Activated T-helper 17 cell treated with anti-CD3 and anti-CD28 coated beads, Interleukin-2, amount 50 U/mL, for 72 hours (primary cell): ENCODE data around the gene TSHZ2. TPM values are rescaled to one million over a fixed set of nuclear protein-coding genes. Genes with fewer than 3 reads are reported as not detected.
"Not testable (repeated sequence)": the region's sequence is repeated elsewhere in the genome, so short reads cannot be mapped to it uniquely, and the experiment has no call there.

Experiments
- ATAC-seq: fragments of 150-1000 bp; cut with Tn5 transposase; replicated peaks from 2 replicates; pipeline ENCODE4 v1.10.0; 2021; ENCODE audit warnings: mild to moderate bottlenecking, moderate library complexity
- H3K27ac Mint-ChIP-seq: one replicate; pipeline ENCODE4 v1.8.0; 2022; ENCODE audit warnings: mixed read lengths
- H3K27me3 Mint-ChIP-seq: one replicate; pipeline ENCODE4 v1.8.0; 2022; ENCODE audit warnings: mixed read lengths
- H3K36me3 Mint-ChIP-seq: one replicate; pipeline ENCODE4 v1.8.0; 2022; ENCODE audit warnings: low read depth, mild to moderate bottlenecking, mixed read lengths
- H3K4me1 Mint-ChIP-seq: one replicate; pipeline ENCODE4 v1.8.0; 2022; ENCODE audit warnings: mixed read lengths
- H3K4me3 Mint-ChIP-seq: one replicate; pipeline ENCODE4 v1.8.0; 2022; ENCODE audit warnings: mild to moderate bottlenecking, mixed read lengths
- H3K9me3 Mint-ChIP-seq: one replicate; pipeline ENCODE4 v1.8.0; 2022; ENCODE audit warnings: mixed read lengths
- total RNA-seq, 2 donors: library from RNA; stranded (reverse); gene quantifications; one replicate each; pipeline ENCODE4 v1.2.3, GENCODE V29; 2022

The TSHZ2 gene
- total RNA-seq, 2 donors from 2014 or later, result 29.8 to 58.2 TPM

- H3K36me3 Mint-ChIP-seq, H3K4me3 Mint-ChIP-seq, ATAC-seq, H3K27me3 Mint-ChIP-seq, H3K9me3 Mint-ChIP-seq: not testable (repeated sequence)
- Mint-ChIP-seq H3K27ac (peak overlapping the region; percentile 70), H3K4me1 (peaks cover 17% of the 10 kb centered on the region)
These were observed 351.3 kb downstream of the TSHZ2 start for GRCh38 chr20:53323460-53323859.

DNA sequence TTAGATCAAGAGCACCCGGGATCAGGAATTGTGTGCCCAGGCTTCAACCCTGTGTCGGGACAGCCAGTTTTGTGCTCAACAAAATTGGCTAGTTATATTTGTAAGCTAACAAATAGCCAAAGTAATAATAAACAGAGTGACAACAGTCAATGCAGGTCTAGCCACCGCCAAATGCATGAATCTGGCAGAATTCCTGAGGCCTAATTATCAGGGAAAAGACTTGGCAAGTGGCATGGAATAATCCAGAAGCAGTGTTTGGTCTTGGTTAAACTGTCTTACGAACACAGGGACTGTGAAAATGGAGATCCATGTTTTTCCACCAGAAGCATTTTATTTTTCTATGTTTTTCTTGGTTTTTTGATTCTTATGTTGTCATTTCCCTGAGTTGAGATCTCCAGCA, 352.7 kb downstream of the TSHZ2 start:
- Mint-ChIP-seq H3K36me3 (no peaks in the 10 kb centered on the region), H3K27ac (no peak overlapping the region), H3K4me1 (peaks cover 17% of the 10 kb centered on the region), H3K27me3 (no peaks in the 10 kb centered on the region), H3K9me3 (no peaks in the 10 kb centered on the region), H3K4me3 (no peak overlapping the region)
- ATAC-seq, result no peak

DNA sequence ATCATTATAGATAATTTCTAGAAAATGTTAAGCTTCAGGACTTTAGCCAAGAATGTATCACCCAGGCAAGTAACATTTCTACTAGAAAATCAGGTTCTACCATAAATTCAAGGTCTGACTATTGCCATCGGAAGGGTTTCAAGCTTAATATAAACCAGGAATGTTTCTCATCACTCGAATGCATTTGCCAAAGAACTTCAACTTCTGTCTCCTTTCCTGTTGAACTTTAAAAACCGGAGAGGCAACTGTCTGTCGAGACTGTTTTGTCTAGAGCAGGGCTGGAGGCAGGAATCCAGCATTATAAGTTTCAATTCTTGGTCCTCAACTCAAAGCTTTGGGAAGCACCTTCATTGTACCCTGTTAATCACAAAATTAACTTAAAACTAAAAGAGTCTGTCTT, 356.8 kb downstream of the TSHZ2 start:
- Mint-ChIP-seq H3K36me3 (peaks cover 6% of the 10 kb centered on the region), H3K4me1 (peaks cover 8% of the 10 kb centered on the region), H3K9me3 (no peaks in the 10 kb centered on the region), H3K4me3 (no peak overlapping the region), H3K27me3 (no peaks in the 10 kb centered on the region), H3K27ac (no peak overlapping the region)
- ATAC-seq, result no peak

DNA sequence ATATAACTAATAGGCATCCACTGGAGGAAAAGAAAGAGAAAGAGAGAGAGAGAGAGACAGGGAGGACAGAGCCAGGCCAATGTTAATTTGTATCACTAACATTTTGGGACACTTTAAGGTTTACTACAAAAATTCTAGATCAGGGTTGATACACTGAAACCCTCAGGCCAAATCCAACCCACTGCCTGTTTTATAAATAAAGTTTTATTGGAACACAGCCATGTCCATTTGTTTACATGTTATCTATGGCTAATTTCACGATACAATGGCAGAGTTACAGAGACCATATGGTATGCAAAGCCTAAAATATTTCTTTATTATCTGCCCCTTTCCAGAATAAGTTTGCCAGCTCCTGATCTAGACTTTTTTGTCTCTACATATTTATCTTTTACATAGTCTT, 357.6 kb downstream of the TSHZ2 start:
- Mint-ChIP-seq H3K27me3 (no peaks in the 10 kb centered on the region), H3K9me3 (no peaks in the 10 kb centered on the region), H3K4me1 (peaks cover 8% of the 10 kb centered on the region), H3K27ac (no peak overlapping the region), H3K4me3 (no peak overlapping the region), H3K36me3 (peaks cover 6% of the 10 kb centered on the region)
- ATAC-seq, result no peak

GRCh38 chr20:53330601-53331140, 358.5 kb downstream of the TSHZ2 start:
- no peak overlapping the region for H3K27ac Mint-ChIP-seq
- H3K27me3 Mint-ChIP-seq, result no peaks in the 10 kb centered on the region
- peaks cover 5% of the 10 kb centered on the region for H3K4me1 Mint-ChIP-seq
- peaks cover 6% of the 10 kb centered on the region for H3K36me3 Mint-ChIP-seq
- ATAC-seq, result no peak
- H3K9me3 Mint-ChIP-seq, result no peaks in the 10 kb centered on the region
- H3K4me3 Mint-ChIP-seq, result no peak overlapping the region

GRCh38 chr20:53331151-53331973, 359.2 kb downstream of the TSHZ2 start:
- H3K27ac Mint-ChIP-seq, result no peak overlapping the region
- no peaks in the 10 kb centered on the region for H3K9me3 Mint-ChIP-seq
- peaks cover 5% of the 10 kb centered on the region for H3K4me1 Mint-ChIP-seq
- no peaks in the 10 kb centered on the region for H3K27me3 Mint-ChIP-seq
- no peak overlapping the region for H3K4me3 Mint-ChIP-seq
- H3K36me3 Mint-ChIP-seq, result peaks cover 6% of the 10 kb centered on the region
- ATAC-seq, result no peak

DNA sequence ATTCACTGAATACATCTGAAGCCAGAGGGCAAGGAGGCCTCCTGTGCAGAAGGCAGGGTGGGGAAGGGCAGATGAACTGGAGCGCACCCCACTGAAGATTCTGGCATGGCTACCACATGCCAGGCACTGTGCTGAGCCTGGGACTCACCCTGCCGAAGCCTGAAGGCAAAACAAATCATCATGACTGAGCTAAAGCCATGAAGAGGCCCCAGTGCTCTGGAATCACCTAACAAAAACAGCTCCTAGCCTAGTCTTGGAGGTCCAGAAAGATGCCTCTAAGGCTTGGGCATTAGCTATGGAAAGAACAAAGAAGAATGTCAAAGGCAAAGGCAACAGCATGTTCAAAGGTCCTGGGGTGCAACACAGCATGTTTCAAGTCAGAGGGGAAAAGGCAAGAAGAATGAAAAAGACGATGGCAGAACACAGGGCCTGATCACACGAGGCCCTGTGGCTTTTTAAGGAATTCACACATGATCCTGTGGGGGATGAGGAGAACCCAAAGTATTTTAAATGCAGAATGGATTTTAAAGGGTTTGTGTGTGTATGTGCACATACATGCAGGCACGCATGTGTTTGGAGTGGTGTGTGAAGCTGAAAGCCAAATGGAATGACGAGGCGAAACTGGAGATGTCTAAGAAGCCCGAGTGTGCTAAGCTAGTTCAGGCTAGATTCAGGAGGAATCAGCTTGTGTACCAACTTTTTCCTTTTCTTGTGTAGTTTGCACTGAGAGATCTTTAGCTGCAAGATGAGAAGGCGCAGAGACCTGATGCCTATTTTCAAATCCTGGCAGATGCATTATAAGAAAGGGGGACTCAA, 360.1 kb downstream of the TSHZ2 start:
- ATAC-seq, result no peak
- Mint-ChIP-seq H3K36me3 (peaks cover 6% of the 10 kb centered on the region), H3K4me3 (no peak overlapping the region), H3K27ac (no peak overlapping the region), H3K9me3 (no peaks in the 10 kb centered on the region), H3K4me1 (peaks cover 5% of the 10 kb centered on the region), H3K27me3 (no peaks in the 10 kb centered on the region)

GRCh38 chr20:53334861-53335260, 362.7 kb downstream of the TSHZ2 start:
- Mint-ChIP-seq H3K9me3 (no peaks in the 10 kb centered on the region), H3K36me3 (peaks cover 6% of the 10 kb centered on the region), H3K27ac (no peak overlapping the region), H3K27me3 (no peaks in the 10 kb centered on the region), H3K4me1 (no peaks in the 10 kb centered on the region), H3K4me3 (no peak overlapping the region)
- ATAC-seq, result no peak

DNA sequence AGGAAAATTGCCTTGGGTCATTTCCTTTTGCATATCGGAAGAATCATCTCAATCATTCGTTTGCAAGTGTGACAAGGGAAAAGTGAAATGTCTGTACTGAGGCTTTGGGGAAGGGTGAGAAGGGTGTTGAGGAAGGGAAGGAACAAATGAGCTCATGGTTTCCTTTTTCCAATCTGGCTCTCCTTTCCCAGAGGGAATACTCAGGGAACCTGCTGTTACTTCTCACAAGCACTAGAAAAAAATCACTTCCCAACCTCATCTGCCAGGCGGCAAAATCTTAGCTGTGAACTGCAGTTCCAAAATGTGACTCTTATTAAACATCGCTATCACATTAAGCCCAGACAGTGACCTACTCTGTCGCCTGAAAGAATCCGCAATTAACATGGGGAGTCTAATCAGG, 363.4 kb downstream of the TSHZ2 start:
- no peaks in the 10 kb centered on the region for H3K4me1 Mint-ChIP-seq
- no peaks in the 10 kb centered on the region for H3K27me3 Mint-ChIP-seq
- no peak for ATAC-seq
- H3K9me3 Mint-ChIP-seq, result no peaks in the 10 kb centered on the region
- no peak overlapping the region for H3K27ac Mint-ChIP-seq
- H3K4me3 Mint-ChIP-seq, result no peak overlapping the region
- H3K36me3 Mint-ChIP-seq, result peaks cover 6% of the 10 kb centered on the region

DNA sequence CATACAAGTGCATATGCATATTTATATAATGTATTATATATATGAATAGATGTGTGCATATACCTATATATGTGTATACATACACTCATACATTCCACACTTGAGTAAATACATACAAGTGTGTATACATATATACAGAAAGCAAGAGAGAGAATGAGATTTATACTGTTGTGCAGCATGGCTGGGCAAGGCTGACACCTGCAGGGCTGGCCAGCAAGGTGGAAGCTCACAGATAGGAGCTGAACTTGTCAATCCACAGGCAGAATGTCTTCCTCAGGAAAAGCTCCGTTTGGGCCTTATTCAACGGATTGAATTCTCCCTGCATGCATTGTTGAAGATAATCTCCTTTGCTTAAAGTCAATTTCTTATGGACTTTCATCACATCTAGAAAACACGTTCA, 364.7 kb downstream of the TSHZ2 start:
- Mint-ChIP-seq H3K27me3 (no peaks in the 10 kb centered on the region), H3K9me3 (no peaks in the 10 kb centered on the region), H3K27ac (no peak overlapping the region), H3K36me3 (peaks cover 6% of the 10 kb centered on the region), H3K4me3 (no peak overlapping the region), H3K4me1 (no peaks in the 10 kb centered on the region)
- no peak for ATAC-seq

- H3K4me3 Mint-ChIP-seq, result no peak overlapping the region
- no peaks in the 10 kb centered on the region for H3K4me1 Mint-ChIP-seq
- ATAC-seq, result no peak
- no peaks in the 10 kb centered on the region for H3K9me3 Mint-ChIP-seq
- H3K27me3 Mint-ChIP-seq, result no peaks in the 10 kb centered on the region
- H3K27ac Mint-ChIP-seq, result no peak overlapping the region
- no peaks in the 10 kb centered on the region for H3K36me3 Mint-ChIP-seq
These were observed 365.4 kb downstream of the TSHZ2 start for GRCh38 chr20:53337390-53338101.

- H3K4me1 Mint-ChIP-seq, result no peaks in the 10 kb centered on the region
- no peaks in the 10 kb centered on the region for H3K9me3 Mint-ChIP-seq
- H3K36me3 Mint-ChIP-seq, result no peaks in the 10 kb centered on the region
- H3K4me3 Mint-ChIP-seq, result no peak overlapping the region
- no peak for ATAC-seq
- no peak overlapping the region for H3K27ac Mint-ChIP-seq
- H3K27me3 Mint-ChIP-seq, result no peaks in the 10 kb centered on the region
These were observed 366.6 kb downstream of the TSHZ2 start for GRCh38 chr20:53338716-53339115.

DNA sequence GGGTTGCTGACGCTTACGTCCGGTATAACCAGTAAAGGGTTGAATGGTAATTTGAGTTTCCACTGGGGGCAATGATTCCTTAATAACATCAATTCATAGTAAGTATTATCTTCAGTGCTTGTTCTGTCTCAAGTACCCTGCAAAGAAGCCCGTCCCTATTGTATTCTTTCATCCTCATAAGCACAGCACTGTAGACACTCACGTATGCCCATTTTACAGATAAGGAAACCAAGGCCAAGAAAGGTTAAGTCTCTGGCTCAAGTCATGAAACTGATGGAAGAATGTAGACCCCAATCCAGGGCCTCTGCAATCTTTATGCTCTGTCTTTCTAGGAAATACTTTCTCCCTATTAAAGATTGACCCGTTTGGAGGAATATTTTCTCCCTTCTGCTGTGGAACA, 370.3 kb downstream of the TSHZ2 start:
- no peak overlapping the region for H3K27ac Mint-ChIP-seq
- no peaks in the 10 kb centered on the region for H3K4me1 Mint-ChIP-seq
- H3K9me3 Mint-ChIP-seq, result no peaks in the 10 kb centered on the region
- H3K4me3 Mint-ChIP-seq, result no peak overlapping the region
- H3K36me3 Mint-ChIP-seq, result peaks cover 6% of the 10 kb centered on the region
- no peak for ATAC-seq
- no peaks in the 10 kb centered on the region for H3K27me3 Mint-ChIP-seq

DNA sequence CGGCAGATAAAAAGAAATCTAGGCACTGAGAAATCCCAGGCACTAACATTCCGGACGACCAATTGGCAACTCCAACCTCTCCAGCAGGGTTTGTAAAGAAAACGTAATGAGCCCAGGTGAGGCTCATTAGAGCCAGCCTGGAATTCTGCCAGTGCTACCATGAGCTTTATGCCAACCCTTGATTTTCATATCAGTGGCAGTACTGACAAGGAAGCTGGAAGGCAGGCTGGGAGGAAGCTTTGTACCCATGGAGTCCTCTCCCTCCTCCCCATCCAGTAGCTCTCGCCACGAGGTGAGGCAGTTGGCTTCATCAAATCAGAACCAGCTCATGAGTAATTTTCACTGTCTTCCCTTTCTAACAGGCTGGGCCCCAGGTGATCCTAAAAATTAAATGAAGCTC, 371.3 kb downstream of the TSHZ2 start:
- H3K27ac Mint-ChIP-seq, result no peak overlapping the region
- H3K4me3 Mint-ChIP-seq, result no peak overlapping the region
- no peaks in the 10 kb centered on the region for H3K9me3 Mint-ChIP-seq
- H3K36me3 Mint-ChIP-seq, result peaks cover 6% of the 10 kb centered on the region
- ATAC-seq, result no peak
- H3K27me3 Mint-ChIP-seq, result no peaks in the 10 kb centered on the region
- H3K4me1 Mint-ChIP-seq, result no peaks in the 10 kb centered on the region
